Stimulated activated CD8-positive, alpha-beta memory T cell treated with anti-CD3 and anti-CD28 coated beads, Interleukin-2, amount 100 ng/mL, for 1 hour (primary cell): ENCODE data around the gene AATF.

ENCODE experiments used
- DNase-seq, 2 donors: peaks; one replicate each; pipeline ENCODE4 v3.0.0-alpha.2; 2020; ENCODE audit warnings: low read depth in 2 of 2

The AATF gene

GRCh38 chr17:36979565-36979941 lies 30.8 kb downstream of the AATF start:
- no peak for DNase-seq

- no peak for DNase-seq
Observed at GRCh38 chr17:36980280-36980761, 31.6 kb downstream of the AATF start.

GRCh38 chr17:36983618-36984017 lies 34.9 kb downstream of the AATF start:
- DNase-seq, result no peak

- DNase-seq, result no peak
Observed at GRCh38 chr17:36989173-36989572, 40.4 kb downstream of the AATF start.

- no peak for DNase-seq
Observed at GRCh38 chr17:36992701-36993100, 43.9 kb downstream of the AATF start.

GRCh38 chr17:36993227-36993626 lies 44.5 kb downstream of the AATF start:
- DNase-seq, result no peak

- no peak for DNase-seq
Observed at GRCh38 chr17:36994438-36994837, 45.7 kb downstream of the AATF start.

GRCh38 chr17:36999471-36999870 lies 50.7 kb downstream of the AATF start:
- DNase-seq, result no peak

GRCh38 chr17:37016780-37017179 lies 68.0 kb downstream of the AATF start:
- DNase-seq, result no peak

- no peak for DNase-seq
Observed at GRCh38 chr17:37017404-37017803, 68.7 kb downstream of the AATF start.

GRCh38 chr17:37019117-37019740 lies 70.5 kb downstream of the AATF start:
- no peak for DNase-seq

- no peak for DNase-seq
Observed at GRCh38 chr17:37019741-37020129, 71.0 kb downstream of the AATF start.

GRCh38 chr17:37024181-37024637 lies 75.5 kb downstream of the AATF start:
- DNase-seq, result no peak

GRCh38 chr17:37025238-37025637 lies 76.5 kb downstream of the AATF start:
- no peak for DNase-seq

GRCh38 chr17:37025847-37026530 lies 77.2 kb downstream of the AATF start:
- no peak for DNase-seq

GRCh38 chr17:37026531-37026869 lies 77.7 kb downstream of the AATF start:
- no peak for DNase-seq

- no peak for DNase-seq
Observed at GRCh38 chr17:37028040-37028439, 79.3 kb downstream of the AATF start.

GRCh38 chr17:37031493-37032083 lies 82.8 kb downstream of the AATF start:
- no peak for DNase-seq

- DNase-seq, result no peak
Observed at GRCh38 chr17:37037590-37038155, 88.9 kb downstream of the AATF start.

- no peak for DNase-seq
Observed at GRCh38 chr17:37039269-37039668, 90.5 kb downstream of the AATF start.

- no peak for DNase-seq
Observed at GRCh38 chr17:37041932-37042331, 93.2 kb downstream of the AATF start.

- DNase-seq, result no peak
Observed at GRCh38 chr17:37043201-37043600, 94.4 kb downstream of the AATF start.

- DNase-seq, result no peak
Observed at GRCh38 chr17:37045351-37045922, 96.7 kb downstream of the AATF start.
